ENCODE measurements around the gene BDNF.
"Not testable (repeated sequence)": the region's sequence is repeated elsewhere in the genome, so short reads cannot be mapped to it uniquely, and the experiment has no call there.

BDNF gene

DNA sequence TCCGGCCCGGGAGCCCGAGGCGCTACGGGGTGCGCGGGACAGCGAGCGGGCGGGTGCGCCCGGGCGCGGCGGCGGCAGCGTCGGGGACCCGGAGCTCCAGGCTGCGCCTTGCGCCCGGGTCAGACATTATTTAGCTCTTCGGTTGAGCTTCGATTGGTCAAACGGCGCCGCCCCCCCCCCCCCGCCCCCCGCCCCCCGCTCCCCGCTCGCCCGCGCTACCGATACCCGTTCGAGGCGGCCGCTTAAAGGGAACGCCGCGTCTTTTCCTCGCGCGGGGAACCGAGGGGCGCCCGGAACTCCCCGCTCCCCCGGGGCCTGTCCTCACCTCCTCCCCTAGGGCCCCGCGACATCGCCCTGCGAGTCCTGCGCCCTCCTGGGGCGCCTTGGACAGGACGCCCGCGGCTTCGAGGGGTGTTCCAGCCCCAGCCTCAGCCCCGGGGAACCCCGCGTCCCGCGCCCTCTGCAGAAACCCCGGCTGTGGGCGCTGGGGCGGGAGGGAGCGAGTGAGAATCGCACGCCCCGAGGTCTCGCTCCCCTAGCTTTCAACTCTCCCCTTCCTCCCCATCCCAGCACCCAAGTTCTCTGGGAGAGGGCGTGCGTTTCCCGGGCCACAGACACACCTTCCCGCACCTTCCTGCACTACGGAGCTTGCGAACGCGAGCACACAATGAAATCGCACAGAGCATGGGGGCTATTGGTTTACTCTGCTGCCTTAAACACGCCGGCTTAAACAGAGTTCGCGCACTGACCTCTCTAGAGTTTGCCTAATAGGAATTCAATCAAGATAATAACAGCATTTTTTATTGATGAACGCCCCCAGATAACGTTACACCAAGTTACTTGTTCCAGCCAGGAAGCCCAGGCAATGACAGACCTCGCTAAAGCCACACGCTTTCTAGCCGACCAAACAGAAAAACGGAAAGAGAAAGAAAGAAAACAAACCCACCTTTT is at the start of gene BDNF:
Gene BDNF (minus strand): TSS at position 105 of the 951 bp plus-strand sequence. CDS start 41,891 bp downstream, outside the sequence.
- Histone ChIP-seq H3K27ac (ENCODE audit: low read length) (no peak within 1 kb of the TSS), H3K4me3 (ENCODE audit: low read length in 2 of 2) (peak within 1 kb of the TSS; percentile 64 to 71), H3K9ac (ENCODE audit: low read length in 2 of 2) (no peak within 1 kb of the TSS), H3K36me3 (ENCODE audit: control insufficient read depth in 2 of 2, insufficient read depth in 2 of 2, low read length in 2 of 2) (no peaks in the 10 kb centered on the region), H3K27me3 (ENCODE audit: control insufficient read depth in 1 of 2, insufficient read depth in 2 of 2, low read length in 2 of 2) (peaks cover 28 to 45% of the 10 kb centered on the region in 2 donors), H3K9me3 (ENCODE audit: control insufficient read depth in 2 of 2, low read length in 2 of 2) (no peaks in the 10 kb centered on the region), H3K4me1 (ENCODE audit: control insufficient read depth, insufficient read depth, low read length) (peaks cover 27% of the 10 kb centered on the region)

- Histone ChIP-seq H3K27ac (ENCODE audit: low read length) (no peak overlapping the region), H3K9me3 (ENCODE audit: control insufficient read depth in 2 of 2, low read length in 2 of 2) (no peaks in the 10 kb centered on the region), H3K4me3 (ENCODE audit: low read length in 2 of 2) (no peak overlapping the region), H3K4me1 (ENCODE audit: control insufficient read depth, insufficient read depth, low read length) (no peaks in the 10 kb centered on the region), H3K36me3 (ENCODE audit: control insufficient read depth in 2 of 2, insufficient read depth in 2 of 2, low read length in 2 of 2) (no peaks in the 10 kb centered on the region), H3K9ac (ENCODE audit: low read length in 2 of 2) (no peak overlapping the region), H3K27me3 (ENCODE audit: control insufficient read depth in 1 of 2, insufficient read depth in 2 of 2, low read length in 2 of 2) (no peaks in the 10 kb centered on the region)
Measured at GRCh38 chr11:27740362-27741013, 40.2 kb upstream of the BDNF start.

- H3K9me3 ChIP-seq (ENCODE audit: control insufficient read depth in 2 of 2, low read length in 2 of 2): no peaks in the 10 kb centered on the region
- no peak overlapping the region for H3K9ac ChIP-seq (ENCODE audit: low read length in 2 of 2)
- H3K36me3 ChIP-seq (ENCODE audit: control insufficient read depth in 2 of 2, insufficient read depth in 2 of 2, low read length in 2 of 2): no peaks in the 10 kb centered on the region
- no peaks in the 10 kb centered on the region for H3K4me1 ChIP-seq (ENCODE audit: control insufficient read depth, insufficient read depth, low read length)
- no peaks in the 10 kb centered on the region for H3K27me3 ChIP-seq (ENCODE audit: control insufficient read depth in 1 of 2, insufficient read depth in 2 of 2, low read length in 2 of 2)
- no peak overlapping the region for H3K4me3 ChIP-seq (ENCODE audit: low read length in 2 of 2)
- no peak overlapping the region for H3K27ac ChIP-seq (ENCODE audit: low read length)
Measured at GRCh38 chr11:27735281-27735680, 35.0 kb upstream of the BDNF start.

GRCh38 chr11:27731803-27732202 is 31.5 kb upstream of the BDNF start:
- H3K36me3 ChIP-seq (ENCODE audit: control insufficient read depth in 2 of 2, insufficient read depth in 2 of 2, low read length in 2 of 2); H3K27me3 ChIP-seq (ENCODE audit: control insufficient read depth in 1 of 2, insufficient read depth in 2 of 2, low read length in 2 of 2); H3K9me3 ChIP-seq (ENCODE audit: control insufficient read depth in 2 of 2, low read length in 2 of 2); H3K4me1 ChIP-seq (ENCODE audit: control insufficient read depth, insufficient read depth, low read length); H3K4me3 ChIP-seq (ENCODE audit: low read length in 2 of 2); H3K27ac ChIP-seq (ENCODE audit: low read length); H3K9ac ChIP-seq (ENCODE audit: low read length in 2 of 2): not testable (repeated sequence)

DNA sequence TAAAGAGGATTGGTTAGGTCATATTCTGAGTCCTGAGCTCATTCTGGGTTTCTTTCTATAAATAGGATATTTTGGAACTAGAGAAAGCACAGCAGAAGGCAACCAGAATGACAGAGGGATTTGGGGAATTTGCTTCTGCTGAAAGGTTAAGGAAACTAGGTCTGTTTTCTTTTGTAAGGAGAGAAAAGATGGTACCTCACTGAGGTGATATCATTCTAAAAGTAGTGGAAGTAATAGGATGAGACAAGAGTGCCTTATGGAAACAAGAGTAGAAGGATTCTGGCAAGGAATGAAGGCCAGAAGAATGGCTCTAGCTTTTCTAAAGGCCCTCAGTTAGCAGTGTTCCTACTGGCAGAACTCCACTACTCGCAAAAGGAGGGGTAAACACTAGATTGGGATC is 26.7 kb upstream of the BDNF start:
- H3K27ac ChIP-seq (ENCODE audit: low read length): no peak overlapping the region
- H3K36me3 ChIP-seq (ENCODE audit: control insufficient read depth in 2 of 2, insufficient read depth in 2 of 2, low read length in 2 of 2): no peaks in the 10 kb centered on the region
- H3K9ac ChIP-seq (ENCODE audit: low read length in 2 of 2): no peak overlapping the region
- peaks cover 11 to 24% of the 10 kb centered on the region in 2 donors for H3K27me3 ChIP-seq (ENCODE audit: control insufficient read depth in 1 of 2, insufficient read depth in 2 of 2, low read length in 2 of 2)
- no peak overlapping the region for H3K4me3 ChIP-seq (ENCODE audit: low read length in 2 of 2)
- peaks cover 1% of the 10 kb centered on the region for H3K4me1 ChIP-seq (ENCODE audit: control insufficient read depth, insufficient read depth, low read length)
- no peaks in the 10 kb centered on the region for H3K9me3 ChIP-seq (ENCODE audit: control insufficient read depth in 2 of 2, low read length in 2 of 2)

DNA sequence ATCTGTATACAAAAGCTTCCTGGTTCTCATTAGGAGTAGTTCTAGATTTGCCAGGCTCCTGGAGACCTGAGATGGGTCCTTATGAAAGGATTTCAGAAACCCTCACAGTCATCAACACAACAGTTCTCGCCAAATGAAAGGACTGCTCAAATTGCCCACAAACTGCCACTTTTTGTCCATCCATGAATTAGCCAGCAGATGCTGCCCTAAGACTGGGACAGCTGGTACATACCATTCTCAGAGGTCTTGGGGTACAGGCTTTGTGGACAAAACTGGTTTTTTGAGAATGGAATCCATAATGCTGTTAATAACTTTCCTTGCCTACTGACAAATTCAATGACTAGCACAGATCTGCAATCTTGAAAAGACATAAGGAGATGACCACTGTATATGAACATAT is 23.4 kb upstream of the BDNF start:
- Histone ChIP-seq H3K27ac (ENCODE audit: low read length) (no peak overlapping the region), H3K27me3 (ENCODE audit: control insufficient read depth in 1 of 2, insufficient read depth in 2 of 2, low read length in 2 of 2) (peaks cover 28 to 53% of the 10 kb centered on the region in 2 donors), H3K9ac (ENCODE audit: low read length in 2 of 2) (no peak overlapping the region), H3K4me3 (ENCODE audit: low read length in 2 of 2) (no peak overlapping the region), H3K4me1 (ENCODE audit: control insufficient read depth, insufficient read depth, low read length) (peaks cover 10% of the 10 kb centered on the region), H3K9me3 (ENCODE audit: control insufficient read depth in 2 of 2, low read length in 2 of 2) (no peaks in the 10 kb centered on the region), H3K36me3 (ENCODE audit: control insufficient read depth in 2 of 2, insufficient read depth in 2 of 2, low read length in 2 of 2) (no peaks in the 10 kb centered on the region)

DNA sequence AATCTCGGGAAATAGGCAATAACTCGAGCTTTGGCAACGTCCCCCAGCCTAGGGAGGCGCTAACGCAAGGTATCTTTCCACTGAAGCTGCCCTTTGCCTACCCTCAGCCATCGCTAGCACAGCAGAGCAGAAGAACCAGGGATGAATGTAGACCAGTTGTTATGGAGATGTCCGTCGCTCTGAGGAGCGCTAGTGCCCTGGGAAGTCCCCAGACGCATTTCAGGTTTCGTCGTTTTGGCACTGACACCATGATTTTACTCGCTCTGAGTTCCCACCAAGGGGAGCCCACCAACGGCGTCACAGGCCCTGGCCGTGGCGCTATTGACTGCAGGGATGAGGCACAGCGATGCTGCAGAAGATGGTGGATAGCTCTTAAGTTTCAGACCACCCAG is 22.7 kb upstream of the BDNF start:
- Histone ChIP-seq H3K27ac (ENCODE audit: low read length) (no peak overlapping the region), H3K36me3 (ENCODE audit: control insufficient read depth in 2 of 2, insufficient read depth in 2 of 2, low read length in 2 of 2) (no peaks in the 10 kb centered on the region), H3K27me3 (ENCODE audit: control insufficient read depth in 1 of 2, insufficient read depth in 2 of 2, low read length in 2 of 2) (peaks cover 31 to 55% of the 10 kb centered on the region in 2 donors), H3K4me3 (ENCODE audit: low read length in 2 of 2) (peak overlapping the region in 1 of 2 donors; percentile 61), H3K9ac (ENCODE audit: low read length in 2 of 2) (no peak overlapping the region), H3K9me3 (ENCODE audit: control insufficient read depth in 2 of 2, low read length in 2 of 2) (no peaks in the 10 kb centered on the region), H3K4me1 (ENCODE audit: control insufficient read depth, insufficient read depth, low read length) (peaks cover 13% of the 10 kb centered on the region)

DNA sequence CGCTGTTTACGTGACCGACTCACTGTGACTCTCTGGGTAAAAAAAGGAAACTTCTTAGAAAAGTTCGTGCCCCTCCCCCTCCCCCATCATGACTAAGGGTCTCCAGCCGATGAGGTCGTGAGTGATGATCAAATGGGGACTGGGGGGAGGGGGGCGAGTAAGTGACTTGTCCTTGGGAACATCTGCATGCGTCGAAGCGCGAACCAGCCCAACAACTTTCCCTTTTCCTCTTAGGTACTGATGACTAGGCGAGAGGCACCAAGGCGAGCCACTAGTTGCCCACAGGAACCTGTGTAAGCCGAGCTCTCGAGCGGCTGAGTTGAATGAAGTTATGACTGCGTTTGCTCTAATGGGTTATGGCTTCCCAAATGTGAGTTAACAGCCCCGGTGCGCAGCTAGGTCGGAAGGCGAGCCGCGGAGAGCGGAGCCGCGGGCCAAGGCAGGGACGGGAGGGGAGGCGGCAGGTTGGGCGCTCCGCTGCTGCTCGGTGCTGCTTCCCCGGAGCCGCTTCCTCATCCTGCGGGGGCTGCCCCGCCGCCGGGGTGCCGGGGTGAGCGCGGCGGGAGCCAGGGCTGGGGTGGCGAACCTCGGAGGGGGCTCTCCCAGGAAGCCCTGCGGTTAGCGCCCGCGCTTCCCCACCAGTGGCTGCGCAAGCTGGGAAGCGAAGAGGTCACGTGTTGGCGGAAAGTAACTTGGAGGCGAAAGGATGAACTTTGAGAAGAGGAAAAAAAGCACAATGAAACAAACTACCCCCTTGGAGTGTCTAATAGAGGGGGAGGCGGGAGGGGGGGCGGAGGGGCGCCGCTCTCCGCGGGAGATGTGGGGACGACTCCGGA is 22.1 kb upstream of the BDNF start:
- no peaks in the 10 kb centered on the region for H3K9me3 ChIP-seq (ENCODE audit: control insufficient read depth in 2 of 2, low read length in 2 of 2)
- H3K4me1 ChIP-seq (ENCODE audit: control insufficient read depth, insufficient read depth, low read length): peaks cover 13% of the 10 kb centered on the region
- H3K27me3 ChIP-seq (ENCODE audit: control insufficient read depth in 1 of 2, insufficient read depth in 2 of 2, low read length in 2 of 2): peaks cover 34 to 59% of the 10 kb centered on the region in 2 donors
- peak overlapping the region; percentile 41 to 61 for H3K4me3 ChIP-seq (ENCODE audit: low read length in 2 of 2)
- H3K36me3 ChIP-seq (ENCODE audit: control insufficient read depth in 2 of 2, insufficient read depth in 2 of 2, low read length in 2 of 2): no peaks in the 10 kb centered on the region
- no peak overlapping the region for H3K27ac ChIP-seq (ENCODE audit: low read length)
- H3K9ac ChIP-seq (ENCODE audit: low read length in 2 of 2): no peak overlapping the region

- H3K9ac ChIP-seq (ENCODE audit: low read length in 2 of 2): no peak overlapping the region
- no peaks in the 10 kb centered on the region for H3K36me3 ChIP-seq (ENCODE audit: control insufficient read depth in 2 of 2, insufficient read depth in 2 of 2, low read length in 2 of 2)
- peak overlapping the region; percentile 41 to 61 for H3K4me3 ChIP-seq (ENCODE audit: low read length in 2 of 2)
- no peaks in the 10 kb centered on the region for H3K9me3 ChIP-seq (ENCODE audit: control insufficient read depth in 2 of 2, low read length in 2 of 2)
- H3K27me3 ChIP-seq (ENCODE audit: control insufficient read depth in 1 of 2, insufficient read depth in 2 of 2, low read length in 2 of 2): peaks cover 34 to 59% of the 10 kb centered on the region in 2 donors
- H3K27ac ChIP-seq (ENCODE audit: low read length): no peak overlapping the region
- peaks cover 13% of the 10 kb centered on the region for H3K4me1 ChIP-seq (ENCODE audit: control insufficient read depth, insufficient read depth, low read length)
Measured at GRCh38 chr11:27721264-27722116, 21.2 kb upstream of the BDNF start.
